MM.1S (cell line): ENCODE data around the gene GM2A.

Source experiments
- CTCF ChIP-seq: fragments of 300-600 bp; sonication (generic); IDR thresholded peaks from 2 replicates; pipeline ENCODE4 v1.5.1; 2016; ENCODE audit warnings: antibody characterized with exemption, low read length, mixed read lengths
- EZH2 ChIP-seq: fragments of 300-600 bp; sonication (generic); optimal IDR thresholded peaks from 2 replicates; pipeline ENCODE3; 2017; ENCODE audit warnings: low read depth, mild to moderate bottlenecking, antibody characterized with exemption, low read length, mixed read lengths
- EZH2phosphoT487 ChIP-seq: fragments of 300-600 bp; sonication (generic); IDR thresholded peaks from 2 replicates; pipeline ENCODE4 v1.6.1; 2018; ENCODE audit warnings: antibody characterized with exemption, low read length

DNA sequence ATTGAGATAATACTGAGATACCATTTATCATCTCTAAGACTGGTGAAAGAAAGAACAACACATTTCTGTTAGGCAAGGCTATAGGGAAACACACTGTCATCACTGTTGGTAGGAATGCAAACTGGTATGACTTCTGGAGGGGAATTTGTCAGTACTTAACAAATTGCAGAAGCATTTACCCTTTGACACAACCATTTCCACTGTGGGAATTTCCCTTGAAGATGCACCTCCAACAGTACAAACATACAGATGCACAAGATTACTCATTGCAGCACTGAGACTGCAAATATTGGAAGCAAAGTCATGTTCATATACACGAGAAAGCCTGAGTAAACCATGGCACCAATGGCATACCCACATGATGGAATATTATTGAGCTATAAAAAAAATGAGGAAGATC is 17.6 kb downstream of the GM2A start:
- no peak for TF ChIP-seq CTCF
- TF ChIP-seq EZH2phosphoT487 = no peak
- TF ChIP-seq EZH2 = no peak
